Stomach (tissue), 9 donors: ENCODE data around the gene CDC14A. TPM values are rescaled to one million over a fixed set of nuclear protein-coding genes. Genes with fewer than 3 reads are reported as not detected.
"Not testable (repeated sequence)": the region's sequence is repeated elsewhere in the genome, so short reads cannot be mapped to it uniquely, and the experiment has no call there.

Experiments used
- DNase-seq, 2 donors: peaks; one replicate each; pipeline versions ENCODE4 v3.0.0 to v3.0.0-alpha.2; 2013 to 2019
- H3K27ac ChIP-seq, 5 donors: fragments of 200-600 bp in 4 of 5; sonication (generic) in 4 of 5; one replicate each; pipeline ENCODE4 v1.5.1; 2013 to 2019; ENCODE audit warnings: mild to moderate bottlenecking in 1 of 5, moderate library complexity in 1 of 5
- H3K27me3 ChIP-seq, 3 donors: fragments of 200-600 bp; sonication (generic); one replicate each; pipeline ENCODE4 v1.5.1; 2017 to 2019; ENCODE audit warnings: mixed run types in 1 of 3
- H3K36me3 ChIP-seq, 4 donors: fragments of 200-600 bp; sonication (generic); 1 replicate in 3 of 4; 2 replicates in 1 of 4; pipeline ENCODE4 v1.5.1; 2016 to 2019
- H3K4me1 ChIP-seq, 4 donors: fragments of 200-600 bp; sonication (generic); one replicate each; pipeline ENCODE4 v1.5.1; 2016 to 2019
- H3K4me3 ChIP-seq, 4 donors: fragments of 200-600 bp; sonication (generic) in 3 of 4; one replicate each; pipeline ENCODE4 v1.5.1; 2016 to 2019; ENCODE audit warnings: mild to moderate bottlenecking in 1 of 4
- H3K9me3 ChIP-seq, 4 donors: fragments of 200-600 bp; sonication (generic); one replicate each; pipeline ENCODE4 v1.5.1; 2016 to 2019
- EP300 ChIP-seq: sonication (generic); formaldehyde crosslinking; IDR thresholded peaks from one replicate; pipeline ENCODE4 v1.6.1; 2017; ENCODE audit warnings: antibody characterized with exemption
- POLR2A ChIP-seq, 4 donors: fragments of 450-650 bp; IDR thresholded peaks; one replicate each; pipeline ENCODE4 v1.6.1; 2016; ENCODE audit warnings: antibody characterized with exemption in 4 of 4, control low read depth in 2 of 4, mild to moderate bottlenecking in 1 of 4, moderate library complexity in 1 of 4
- POLR2AphosphoS5 ChIP-seq, 3 donors: sonication (generic); formaldehyde crosslinking; IDR thresholded peaks; one replicate each; pipeline ENCODE4 v1.6.1; 2016; ENCODE audit warnings: antibody characterized with exemption in 3 of 3
- WGBS, 5 donors: extraction: QIAGEN DNeasy Blood & Tissue Kit in 3 of 5; methylation state at CpG; one replicate each; pipeline versions ENCODE4 v1.1.5 to v1.1.7; 2013 to 2018; 5-methylcytosine and 5-hydroxymethylcytosine counted together
- intact Hi-C: fragments of 100-400 bp; cut with DNase I; formaldehyde crosslinking; loops from one replicate; pipeline ENCODE4 v1.15.1; 2023; ENCODE audit warnings: low total_unique reads
- polyA plus RNA-seq, 3 donors: library from polyadenylated mRNA; stranded (reverse); fragments of 200-250 nt; gene quantifications; one replicate each; pipeline ENCODE4 v1.2.3, GENCODE V29; 2013
- total RNA-seq, 5 donors: library from RNA; depleted of rRNA; stranded (reverse); fragments of >200 nt; gene quantifications; one replicate each; pipeline versions ENCODE4 v1.1.0 to v1.2.3, GENCODE V29; 2014 to 2016
- TF ChIP-seq, protein P1 (sequence below), 7 experiments: fragments of 450-650 bp in 4 of 7; fragments of 200-600 bp in 3 of 7; sonication (generic) in 3 of 7; IDR thresholded peaks; one replicate each; pipeline ENCODE4 v1.5.1; 2016 to 2019; ENCODE audit warnings: antibody characterized with exemption in 7 of 7, control low read depth in 2 of 7, mild to moderate bottlenecking in 1 of 7
- donor health status: healthy with polysubstance abuse.
- donor health status: Bipolar disorder and iron deficiency.
- donor health status: healthy.

CDC14A gene
- total and polyA plus RNA-seq, 8 donors, result 2.1 to 31.0 (median 12.1) TPM

DNA sequence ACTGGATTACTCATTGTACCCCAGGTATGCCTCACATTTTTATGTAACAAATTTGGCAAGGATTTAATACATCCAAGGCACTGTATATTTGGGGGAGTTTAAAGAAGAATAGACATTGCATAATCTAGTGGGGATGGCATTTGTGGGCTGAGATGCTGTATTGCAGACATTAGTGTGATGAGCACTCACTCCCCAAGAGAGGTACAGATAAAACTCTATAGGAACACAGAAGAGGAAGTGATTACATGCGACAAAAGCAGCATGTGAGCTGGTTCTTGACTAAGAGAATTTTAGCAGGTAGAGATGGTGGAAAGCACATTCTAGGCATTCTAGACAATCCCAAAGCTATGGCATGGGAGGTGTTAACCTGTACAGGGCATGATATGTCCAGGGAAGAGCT is 24.2 kb upstream of the CDC14A start:
- DNase-seq, result no peak
- no peak for TF ChIP-seq POLR2AphosphoS5 (IDR thresholded peaks at IDR 0.05)
- TF ChIP-seq, protein P1, sequence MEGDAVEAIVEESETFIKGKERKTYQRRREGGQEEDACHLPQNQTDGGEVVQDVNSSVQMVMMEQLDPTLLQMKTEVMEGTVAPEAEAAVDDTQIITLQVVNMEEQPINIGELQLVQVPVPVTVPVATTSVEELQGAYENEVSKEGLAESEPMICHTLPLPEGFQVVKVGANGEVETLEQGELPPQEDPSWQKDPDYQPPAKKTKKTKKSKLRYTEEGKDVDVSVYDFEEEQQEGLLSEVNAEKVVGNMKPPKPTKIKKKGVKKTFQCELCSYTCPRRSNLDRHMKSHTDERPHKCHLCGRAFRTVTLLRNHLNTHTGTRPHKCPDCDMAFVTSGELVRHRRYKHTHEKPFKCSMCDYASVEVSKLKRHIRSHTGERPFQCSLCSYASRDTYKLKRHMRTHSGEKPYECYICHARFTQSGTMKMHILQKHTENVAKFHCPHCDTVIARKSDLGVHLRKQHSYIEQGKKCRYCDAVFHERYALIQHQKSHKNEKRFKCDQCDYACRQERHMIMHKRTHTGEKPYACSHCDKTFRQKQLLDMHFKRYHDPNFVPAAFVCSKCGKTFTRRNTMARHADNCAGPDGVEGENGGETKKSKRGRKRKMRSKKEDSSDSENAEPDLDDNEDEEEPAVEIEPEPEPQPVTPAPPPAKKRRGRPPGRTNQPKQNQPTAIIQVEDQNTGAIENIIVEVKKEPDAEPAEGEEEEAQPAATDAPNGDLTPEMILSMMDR (IDR thresholded peaks at IDR 0.05), result no peak
- TF ChIP-seq POLR2A (IDR thresholded peaks at IDR 0.05), result no peak
- TF ChIP-seq EP300, result no peak
- H3K27ac ChIP-seq, result no peak overlapping the region
- H3K27me3 ChIP-seq, result no peaks in the 10 kb centered on the region
- peaks cover 5 to 8% (median 6%) of the 10 kb centered on the region in 4 donors for H3K4me1 ChIP-seq
- H3K9me3 ChIP-seq, result no peaks in the 10 kb centered on the region
- H3K4me3 ChIP-seq, result no peak overlapping the region
- intact Hi-C loops, result no loop called here
- 86 to 94% (median 88%) methylated on average over 1 of the region's 1 CpG for WGBS, 5 donors
- H3K36me3 ChIP-seq, result no peaks in the 10 kb centered on the region

DNA sequence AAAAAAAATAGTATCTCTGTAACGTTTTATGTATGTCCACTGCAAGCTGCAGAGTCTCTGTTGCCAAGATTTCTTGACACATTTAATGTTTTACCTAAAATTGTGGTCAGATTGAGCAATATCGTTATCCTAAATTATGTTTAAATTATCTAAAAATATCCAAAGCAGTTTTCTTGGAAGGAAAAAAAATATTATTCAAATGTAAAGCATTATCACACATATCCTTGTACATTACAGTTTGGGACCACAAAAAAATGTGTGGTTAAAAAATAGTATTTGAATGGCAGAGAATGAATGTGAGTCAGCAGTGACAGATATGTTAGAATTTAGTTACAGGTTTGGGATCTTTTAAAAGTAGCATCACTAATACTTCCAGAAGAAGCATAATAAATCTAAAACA is 21.2 kb upstream of the CDC14A start:
- DNase-seq, H3K36me3 ChIP-seq, H3K27me3 ChIP-seq, H3K9me3 ChIP-seq, intact Hi-C loops, H3K4me1 ChIP-seq, H3K4me3 ChIP-seq, H3K27ac ChIP-seq: not testable (repeated sequence)
- 51 to 58% (median 56%) methylated on average over 2 of the region's 2 CpGs for WGBS, 5 donors

DNA sequence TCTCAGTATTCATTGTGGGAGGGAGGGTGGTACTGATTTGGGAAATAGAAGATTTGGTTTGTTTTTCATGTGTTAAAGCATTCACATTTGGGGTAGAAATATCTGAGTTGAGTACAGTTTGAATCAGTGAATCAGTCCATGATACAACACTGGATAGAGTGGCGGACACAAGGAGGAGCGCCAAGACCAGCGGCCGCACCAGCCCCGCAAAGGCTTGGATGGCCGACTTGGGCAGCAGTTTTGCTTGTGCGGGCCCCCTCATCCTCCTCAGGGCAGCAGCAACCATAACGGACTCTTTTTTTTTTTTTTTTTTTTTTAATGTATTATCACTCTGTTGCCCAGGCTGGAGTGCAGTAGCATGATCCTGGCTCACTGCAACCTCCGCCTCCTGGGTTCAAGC is 20.0 kb upstream of the CDC14A start:
- no peaks in the 10 kb centered on the region for H3K36me3 ChIP-seq
- no peak overlapping the region for H3K27ac ChIP-seq
- H3K4me3 ChIP-seq, result no peak overlapping the region
- TF ChIP-seq EP300, result no peak
- TF ChIP-seq, protein P1 (IDR thresholded peaks at IDR 0.05), result no peak
- no peak for TF ChIP-seq POLR2A (IDR thresholded peaks at IDR 0.05)
- TF ChIP-seq POLR2AphosphoS5 (IDR thresholded peaks at IDR 0.05), result no peak
- DNase-seq, result no peak
- H3K4me1 ChIP-seq, result no peaks in the 10 kb centered on the region
- no peaks in the 10 kb centered on the region for H3K9me3 ChIP-seq
- 90 to 96% (median 93%) methylated on average over 9 of the region's 9 CpGs for WGBS, 5 donors
- intact Hi-C loops, result no loop called here
- H3K27me3 ChIP-seq, result no peaks in the 10 kb centered on the region

DNA sequence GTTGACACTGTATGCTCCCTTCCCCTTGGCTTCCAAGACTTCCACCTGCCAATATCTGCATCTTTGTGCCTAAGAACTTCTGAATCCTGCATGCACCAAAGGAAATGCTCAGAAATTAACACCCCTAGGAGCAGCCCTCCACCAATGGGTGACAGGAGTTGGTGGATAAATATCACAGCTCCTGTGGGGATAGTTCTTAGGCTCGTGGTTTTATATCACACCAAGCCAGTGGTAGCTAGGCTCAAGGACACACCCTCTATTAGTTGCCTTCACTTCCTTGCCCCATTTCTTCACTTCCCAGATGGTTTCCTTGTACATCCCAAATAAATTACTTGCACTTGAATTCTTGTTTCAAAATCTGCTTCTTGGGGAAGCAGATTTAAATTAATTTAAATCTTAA is 16.9 kb upstream of the CDC14A start:
- WGBS, 5 donors, result 44 to 65% (median 45%) methylated on average over 1 of the region's 1 CpG
- no peak for DNase-seq
- intact Hi-C loops, result no loop called here
- Histone ChIP-seq H3K4me3 (no peak overlapping the region), H3K4me1 (no peaks in the 10 kb centered on the region), H3K9me3 (no peaks in the 10 kb centered on the region), H3K27me3 (no peaks in the 10 kb centered on the region), H3K27ac (no peak overlapping the region), H3K36me3 (no peaks in the 10 kb centered on the region)
- TF ChIP-seq EP300 (no peak), POLR2AphosphoS5 (IDR thresholded peaks at IDR 0.05) (no peak), POLR2A (IDR thresholded peaks at IDR 0.05) (no peak)
- TF ChIP-seq, protein P1 (IDR thresholded peaks at IDR 0.05), result no peak

DNA sequence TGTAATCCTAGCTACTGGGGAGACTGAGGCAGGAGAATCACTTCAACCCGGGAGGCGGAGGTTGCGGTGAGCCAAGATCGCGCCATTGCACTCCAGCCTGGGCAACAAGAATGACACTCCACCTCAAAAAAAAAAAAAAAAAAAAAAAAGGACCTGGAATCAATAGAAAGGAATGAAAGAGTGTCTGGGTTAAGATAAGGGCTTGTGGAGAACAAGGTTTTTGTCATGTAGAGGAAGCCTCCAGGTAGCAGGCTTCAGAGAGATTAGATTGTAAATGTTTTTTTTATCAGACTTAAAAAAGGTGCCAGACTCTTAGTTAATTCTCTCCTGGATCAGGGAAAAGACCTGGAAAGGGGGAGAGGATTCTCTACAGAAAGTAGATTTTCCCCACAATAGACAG is 14.4 kb upstream of the CDC14A start:
- intact Hi-C loops, H3K4me3 ChIP-seq, H3K27ac ChIP-seq, DNase-seq, H3K4me1 ChIP-seq, H3K27me3 ChIP-seq, H3K36me3 ChIP-seq, H3K9me3 ChIP-seq: not testable (repeated sequence)
- 86 to 94% (median 92%) methylated on average over 3 to 5 of the region's 5 CpGs for WGBS, 5 donors

DNA sequence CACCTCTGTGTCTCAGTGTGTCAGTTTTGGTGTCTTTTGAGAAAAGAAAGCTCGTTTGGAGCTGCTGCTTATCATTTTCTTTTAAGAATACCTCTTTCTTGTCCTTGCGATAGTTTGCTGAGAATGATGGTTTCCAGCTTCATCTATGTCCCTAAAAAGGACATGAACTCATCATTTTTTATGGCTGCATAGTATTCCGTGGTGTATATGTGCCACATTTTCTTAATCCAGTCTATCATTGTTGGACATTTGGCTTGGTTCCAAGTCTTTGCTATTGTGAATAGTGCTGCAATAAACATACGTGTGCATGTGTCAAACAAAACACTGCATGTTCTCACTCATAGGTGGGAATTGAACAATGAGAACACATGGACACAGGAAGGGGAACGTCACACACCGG is 12.6 kb upstream of the CDC14A start:
- H3K9me3 ChIP-seq, H3K27ac ChIP-seq, H3K27me3 ChIP-seq, H3K4me1 ChIP-seq, DNase-seq, H3K4me3 ChIP-seq, H3K36me3 ChIP-seq, intact Hi-C loops: not testable (repeated sequence)
- 82 to 91% (median 85%) methylated on average over 5 to 6 of the region's 6 CpGs for WGBS, 5 donors
